ENCODE results near the gene ATG7. TPM values are rescaled to one million over a fixed set of nuclear protein-coding genes. Genes with fewer than 3 reads are reported as not detected.

Gene ATG7
- total and polyA plus RNA-seq, 12 donors: 9.1 to 118 (median 40.0) TPM

DNA sequence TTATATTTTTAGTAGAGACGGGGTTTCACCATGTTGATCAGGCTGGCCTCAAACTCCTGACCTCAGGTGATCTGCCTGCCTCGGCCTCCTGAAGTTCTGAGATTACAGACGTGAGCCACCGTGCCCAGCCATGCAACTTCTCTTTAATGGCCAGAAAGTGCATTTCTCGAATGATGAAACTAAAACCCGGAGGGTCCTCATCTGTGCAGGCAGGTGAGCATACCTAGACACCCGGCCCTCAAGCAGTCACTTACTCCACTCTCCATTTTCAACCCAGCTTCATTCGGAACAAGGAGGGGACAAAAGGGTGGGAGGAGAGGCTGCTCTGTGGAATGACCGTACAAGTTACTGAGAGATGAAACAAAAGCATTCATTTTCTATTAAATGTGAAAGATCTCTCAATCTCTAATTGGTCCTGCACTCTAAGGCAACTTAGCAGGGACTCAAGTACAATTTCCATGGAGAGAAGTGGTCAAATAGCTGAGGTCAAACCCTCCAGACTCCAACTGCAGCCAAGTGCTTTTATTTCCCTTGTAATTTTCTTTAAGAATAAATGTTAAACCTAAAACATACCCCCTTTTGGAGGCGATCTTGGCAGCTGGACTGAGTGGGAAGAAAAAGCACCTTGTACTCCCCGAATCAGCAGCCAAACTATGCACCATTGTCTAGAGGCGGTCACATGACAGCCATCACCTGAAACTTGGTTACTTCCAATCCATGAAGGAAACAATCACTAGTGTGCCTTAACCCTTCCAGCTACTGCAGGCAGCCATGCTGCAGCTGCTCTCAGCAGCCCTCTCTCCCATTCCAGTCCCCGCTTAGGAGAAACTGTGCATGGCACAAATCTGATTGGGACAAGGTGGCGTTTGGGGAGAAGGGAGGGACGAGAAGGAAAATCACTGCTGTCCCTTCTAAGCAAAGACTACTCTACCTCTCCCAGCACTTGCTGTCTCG is 309.3 kb downstream of the ATG7 start:
- DNase-seq: peak in 2 of 7 donors; percentile 22 to 55
- 28 to 45% (median 40%) methylated on average over 16 of the region's 16 CpGs for WGBS, 4 donors
- Histone ChIP-seq H3K4me3 (peak overlapping the region in 3 of 4 donors; percentile 16 to 41 (median 21)), H3K27ac (peak overlapping the region; percentile 8 to 78 (median 75)), H3K9me3 (replicated peaks in 1 of 3) (no peaks in the 10 kb centered on the region), H3K4me1 (replicated peaks in 1 of 2) (peaks cover 25 to 35% of the 10 kb centered on the region in 2 donors), H3K36me3 (replicated peaks in 1 of 2) (no peaks in the 10 kb centered on the region), H3K27me3 (no peaks in the 10 kb centered on the region)
- TF ChIP-seq POLR2A (IDR thresholded peaks at IDR 0.05) (no peak), CTCF (IDR thresholded peaks at IDR 0.05) (no peak)
- intact Hi-C loops (cut with DNase I): no loop called here

DNA sequence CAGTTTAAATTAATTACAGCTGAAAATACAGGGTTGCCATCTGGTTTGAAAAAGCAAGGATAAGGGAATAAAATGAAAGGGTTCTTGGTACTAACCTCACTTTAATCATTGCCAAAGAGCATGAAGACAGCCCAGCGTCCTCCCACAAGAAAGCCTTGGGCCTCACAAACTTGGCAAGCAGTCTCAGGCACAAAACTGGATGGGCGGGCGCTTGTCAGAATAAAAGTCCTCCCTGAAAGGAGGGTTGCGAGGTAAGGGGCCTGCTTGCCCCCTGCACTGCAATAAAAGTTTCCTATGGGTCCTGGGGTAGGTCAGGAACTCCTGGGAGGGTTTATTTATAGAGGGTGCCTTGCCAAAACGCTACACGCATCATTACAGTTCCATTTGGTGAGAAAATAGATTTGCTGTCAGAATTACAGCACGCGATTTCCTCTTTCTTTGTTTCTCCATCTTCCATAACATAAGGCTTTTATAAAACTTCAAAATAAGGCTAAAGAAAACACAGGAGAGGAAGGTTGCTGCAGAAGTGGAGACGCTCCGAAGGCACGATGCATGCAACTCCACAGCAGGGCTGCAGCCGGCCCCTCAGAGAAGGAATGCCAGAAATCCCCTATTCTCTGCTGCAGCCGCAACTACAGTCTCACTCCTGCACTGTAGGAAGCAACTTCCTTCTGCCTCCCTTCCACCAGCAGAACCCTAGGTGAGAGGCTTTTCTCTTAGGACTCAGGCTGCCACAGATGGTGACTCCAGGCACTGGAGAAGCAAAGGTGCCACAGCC is 310.2 kb downstream of the ATG7 start:
- Histone ChIP-seq H3K4me1 (replicated peaks in 1 of 2) (peaks cover 25 to 39% of the 10 kb centered on the region in 2 donors), H3K27ac (peak overlapping the region; percentile 8 to 78 (median 75)), H3K27me3 (no peaks in the 10 kb centered on the region), H3K36me3 (replicated peaks in 1 of 2) (no peaks in the 10 kb centered on the region), H3K9me3 (replicated peaks in 1 of 3) (no peaks in the 10 kb centered on the region), H3K4me3 (peak overlapping the region in 2 of 4 donors; percentile 21 to 41)
- 2 to 5% (median 5%) methylated on average over 12 to 13 of the region's 13 CpGs for WGBS, 4 donors
- intact Hi-C loops (cut with DNase I): no loop called here
- TF ChIP-seq CTCF (IDR thresholded peaks at IDR 0.05) (no peak), POLR2A (IDR thresholded peaks at IDR 0.05) (peak in 1 of 2 donors; percentile 35)
- DNase-seq: peak; percentile 75 to 91 (median 85)

DNA sequence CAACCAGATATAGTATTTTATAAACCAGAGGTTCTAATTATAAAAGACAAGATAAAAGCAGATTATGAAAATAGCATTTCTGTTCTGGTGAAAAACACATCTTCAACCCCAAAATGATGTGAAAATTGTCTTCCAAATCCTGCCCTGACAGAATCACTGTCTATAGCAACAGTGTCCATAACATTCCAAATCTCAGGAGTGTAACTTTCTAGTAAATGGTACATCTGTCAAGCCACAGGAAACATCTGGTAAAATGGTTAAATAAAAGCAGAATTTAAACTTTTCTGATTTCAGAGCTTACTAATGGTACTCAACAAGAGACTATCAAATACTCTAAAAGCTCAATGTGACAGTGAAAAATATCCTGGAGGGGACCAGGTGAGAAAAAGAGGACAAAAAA is 311.0 kb downstream of the ATG7 start:
- Histone ChIP-seq H3K4me1 (replicated peaks in 1 of 2) (peaks cover 25 to 39% of the 10 kb centered on the region in 2 donors), H3K27ac (peak overlapping the region in 1 of 5 donors; percentile 78), H3K27me3 (no peaks in the 10 kb centered on the region), H3K36me3 (replicated peaks in 1 of 2) (no peaks in the 10 kb centered on the region), H3K9me3 (replicated peaks in 1 of 3) (no peaks in the 10 kb centered on the region), H3K4me3 (no peak overlapping the region)
- intact Hi-C loops (cut with DNase I): no loop called here
- TF ChIP-seq CTCF (IDR thresholded peaks at IDR 0.05) (no peak), POLR2A (IDR thresholded peaks at IDR 0.05) (no peak)
- no peak for DNase-seq

DNA sequence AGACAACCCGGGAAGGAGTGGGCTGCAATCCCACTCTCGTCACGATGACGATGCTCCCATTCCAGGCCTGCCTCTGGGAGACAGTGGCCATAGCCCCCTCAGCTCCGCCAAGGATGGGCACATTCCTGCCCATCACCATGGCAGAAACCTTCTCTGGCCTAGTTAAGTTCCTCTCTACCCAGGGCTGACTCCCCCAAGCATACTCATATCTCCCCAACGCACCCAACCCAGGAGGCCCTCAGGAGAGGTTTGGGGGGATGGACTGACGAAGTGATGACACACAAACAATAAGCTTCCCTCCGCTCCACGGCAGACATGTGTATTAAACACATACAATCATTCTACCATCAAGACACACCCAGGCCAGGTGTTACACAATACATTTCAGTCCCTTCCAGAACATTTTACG is 311.4 kb downstream of the ATG7 start:
- no peak for DNase-seq
- Histone ChIP-seq H3K4me3 (no peak overlapping the region), H3K27me3 (no peaks in the 10 kb centered on the region), H3K4me1 (replicated peaks in 1 of 2) (peaks cover 25 to 40% of the 10 kb centered on the region in 2 donors), H3K36me3 (replicated peaks in 1 of 2) (no peaks in the 10 kb centered on the region), H3K27ac (no peak overlapping the region), H3K9me3 (replicated peaks in 1 of 3) (no peaks in the 10 kb centered on the region)
- no peak for TF ChIP-seq POLR2A (IDR thresholded peaks at IDR 0.05)
- no peak for TF ChIP-seq CTCF (IDR thresholded peaks at IDR 0.05)
- WGBS, 4 donors: 73 to 76% (median 74%) methylated on average over 10 of the region's 10 CpGs
- intact Hi-C loops (cut with DNase I): no loop called here
